Uterus (tissue), 4 donors: ENCODE results near the gene ABCB6. TPM values are rescaled to one million over a fixed set of nuclear protein-coding genes. Genes with fewer than 3 reads are reported as not detected.

Experiments used
- DNase-seq, 2 donors: peaks; one replicate each; pipeline ENCODE4 v3.0.0-alpha.2; 2019 to 2020
- H3K27ac ChIP-seq, 2 donors: fragments of 200-600 bp; sonication (generic); 1 replicate in 1 of 2; 2 replicates in 1 of 2; pipeline ENCODE4 v1.5.1; 2016 to 2018
- H3K27me3 ChIP-seq, 2 donors: fragments of 200-600 bp; sonication (generic); one replicate each; pipeline ENCODE4 v1.5.1; 2018 to 2019; ENCODE audit warnings: control low read depth in 1 of 2
- H3K36me3 ChIP-seq, 2 donors: fragments of 200-600 bp; sonication (generic); one replicate each; pipeline ENCODE4 v1.5.1; 2019; ENCODE audit warnings: control low read depth in 1 of 2
- H3K4me1 ChIP-seq, 2 donors: fragments of 200-600 bp; sonication (generic); one replicate each; pipeline ENCODE4 v1.5.1; 2018 to 2019; ENCODE audit warnings: control low read depth in 1 of 2
- H3K4me3 ChIP-seq, 2 donors: fragments of 200-600 bp; sonication (generic); 1 replicate in 1 of 2; 2 replicates in 1 of 2; pipeline ENCODE4 v1.5.1; 2018 to 2019; ENCODE audit warnings: mild to moderate bottlenecking in 1 of 2
- H3K9me3 ChIP-seq, 2 donors: fragments of 200-600 bp; sonication (generic); one replicate each; pipeline ENCODE4 v1.5.1; 2019; ENCODE audit warnings: control low read depth in 1 of 2
- POLR2A ChIP-seq, 2 donors: fragments of 450-650 bp; IDR thresholded peaks; one replicate each; pipeline ENCODE4 v1.6.1; 2016; ENCODE audit warnings: antibody characterized with exemption in 2 of 2, mild to moderate bottlenecking in 1 of 2, moderate library complexity in 1 of 2
- intact Hi-C: fragments of 100-400 bp; cut with DNase I; formaldehyde crosslinking; loops from one replicate; pipeline ENCODE4 v1.15.1; 2023; ENCODE audit warnings: low total_unique reads
- total RNA-seq, 4 donors: library from RNA; depleted of rRNA in 3 of 4; stranded (reverse); fragments of >200 nt in 3 of 4; gene quantifications; one replicate each; pipeline versions ENCODE4 v1.1.0 to v1.2.4, GENCODE V29; 2014 to 2023
- TF ChIP-seq, protein P1 (sequence below), 4 experiments: fragments of 200-600 bp in 2 of 4; fragments of 450-650 bp in 2 of 4; sonication (generic) in 2 of 4; IDR thresholded peaks; one replicate each; pipeline ENCODE4 v1.5.1; 2016 to 2019; ENCODE audit warnings: antibody characterized with exemption in 4 of 4, mild to moderate bottlenecking in 2 of 4, moderate library complexity in 1 of 4
- donor health status: DM: yes; HTN: yes; CAD: no.

The ABCB6 gene
- total RNA-seq, 4 donors from 2014 or later = 7.1 to 37.6 (median 27.7) TPM

DNA sequence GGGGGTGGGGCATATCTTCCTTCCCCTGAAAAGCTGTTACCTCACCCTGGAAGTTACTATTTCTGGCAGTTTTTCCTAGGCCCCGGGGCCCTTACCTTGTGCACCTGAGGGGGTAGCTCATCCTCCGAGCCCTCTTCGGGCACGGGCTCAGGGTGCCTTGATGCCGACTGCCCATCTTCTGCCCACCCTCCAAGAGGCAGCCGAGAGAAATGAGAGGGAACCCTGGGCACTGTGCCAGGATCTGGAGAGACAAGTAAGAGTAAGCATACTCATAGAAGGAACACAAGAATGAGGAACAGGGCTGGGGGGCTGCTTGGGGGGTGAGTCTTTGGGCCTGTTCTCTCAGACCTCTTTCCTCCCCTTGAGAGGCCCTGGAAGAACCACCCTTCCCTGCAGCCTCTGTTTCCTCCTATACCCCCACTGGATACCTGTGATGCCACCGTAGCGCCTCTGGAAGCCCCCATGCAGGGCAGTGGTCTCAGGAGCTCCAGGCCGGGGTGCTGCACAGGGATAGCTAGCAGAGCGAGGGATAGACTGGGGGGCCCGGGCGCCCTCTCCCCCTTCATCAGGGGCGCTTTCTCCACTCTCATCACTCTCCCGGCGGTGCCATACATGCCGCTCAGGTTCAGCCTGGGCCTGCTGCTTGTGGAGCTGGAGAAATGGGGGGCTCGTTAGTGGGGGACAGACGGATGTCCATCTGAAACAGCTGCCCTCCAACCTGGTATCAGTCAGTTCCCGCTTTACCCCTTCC, 2.1 kb upstream of the ABCB6 start:
- no peak for DNase-seq
- no peaks in the 10 kb centered on the region for H3K27me3 ChIP-seq
- intact Hi-C loops = no loop called here
- H3K4me1 ChIP-seq = peaks cover 0 to 11% of the 10 kb centered on the region in 2 donors
- H3K4me3 ChIP-seq = no peak overlapping the region
- no peaks in the 10 kb centered on the region for H3K36me3 ChIP-seq
- H3K9me3 ChIP-seq = no peaks in the 10 kb centered on the region
- no peak for TF ChIP-seq POLR2A (IDR thresholded peaks at IDR 0.05)
- TF ChIP-seq, protein P1, sequence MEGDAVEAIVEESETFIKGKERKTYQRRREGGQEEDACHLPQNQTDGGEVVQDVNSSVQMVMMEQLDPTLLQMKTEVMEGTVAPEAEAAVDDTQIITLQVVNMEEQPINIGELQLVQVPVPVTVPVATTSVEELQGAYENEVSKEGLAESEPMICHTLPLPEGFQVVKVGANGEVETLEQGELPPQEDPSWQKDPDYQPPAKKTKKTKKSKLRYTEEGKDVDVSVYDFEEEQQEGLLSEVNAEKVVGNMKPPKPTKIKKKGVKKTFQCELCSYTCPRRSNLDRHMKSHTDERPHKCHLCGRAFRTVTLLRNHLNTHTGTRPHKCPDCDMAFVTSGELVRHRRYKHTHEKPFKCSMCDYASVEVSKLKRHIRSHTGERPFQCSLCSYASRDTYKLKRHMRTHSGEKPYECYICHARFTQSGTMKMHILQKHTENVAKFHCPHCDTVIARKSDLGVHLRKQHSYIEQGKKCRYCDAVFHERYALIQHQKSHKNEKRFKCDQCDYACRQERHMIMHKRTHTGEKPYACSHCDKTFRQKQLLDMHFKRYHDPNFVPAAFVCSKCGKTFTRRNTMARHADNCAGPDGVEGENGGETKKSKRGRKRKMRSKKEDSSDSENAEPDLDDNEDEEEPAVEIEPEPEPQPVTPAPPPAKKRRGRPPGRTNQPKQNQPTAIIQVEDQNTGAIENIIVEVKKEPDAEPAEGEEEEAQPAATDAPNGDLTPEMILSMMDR (IDR thresholded peaks at IDR 0.05) = no peak
- H3K27ac ChIP-seq = no peak overlapping the region

DNA sequence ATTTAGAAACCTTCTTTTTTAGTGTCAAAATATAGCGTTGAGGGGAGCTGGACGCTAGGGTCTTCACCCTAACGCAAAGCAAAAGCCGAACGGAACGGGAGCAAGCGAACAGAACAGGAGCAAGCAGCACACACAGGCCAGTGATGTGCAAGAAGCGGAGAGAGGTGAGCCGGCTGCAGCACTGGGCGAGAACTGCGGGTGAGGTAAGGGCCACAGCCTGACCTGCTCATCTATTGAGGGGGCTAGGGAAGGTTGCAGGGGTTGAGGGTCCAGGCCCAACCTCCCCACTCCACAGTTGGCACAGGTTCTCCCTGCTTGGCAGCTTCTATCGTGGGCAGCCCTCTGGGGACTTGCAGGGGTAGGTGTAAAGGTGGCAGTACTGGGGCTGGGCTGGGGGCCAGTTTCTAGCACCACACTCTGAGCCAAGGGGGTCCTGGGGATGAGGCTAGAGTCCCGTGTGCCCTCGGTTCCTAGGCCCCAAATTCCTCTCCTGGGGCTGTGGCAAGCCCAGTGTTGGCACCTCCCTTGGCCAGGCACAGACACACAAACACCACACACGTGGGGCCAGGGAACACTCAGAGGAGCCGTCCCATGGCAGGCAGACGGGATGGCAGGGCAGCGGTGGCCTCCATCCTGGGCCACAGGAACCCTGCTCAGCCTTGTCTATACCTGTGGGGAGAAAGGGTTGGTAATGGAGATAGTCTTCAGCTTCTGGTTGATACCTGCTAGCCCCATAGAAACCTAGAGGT, 1.2 kb upstream of the ABCB6 start:
- no peaks in the 10 kb centered on the region for H3K36me3 ChIP-seq
- peak overlapping the region in 1 of 2 donors; percentile 61 for H3K27ac ChIP-seq
- intact Hi-C loops = loop anchor here (5.0 kb wide), 1 partner anchor 38 kb away; no protein-coding TSS in a partner anchor
- no peak for TF ChIP-seq POLR2A (IDR thresholded peaks at IDR 0.05)
- TF ChIP-seq, protein P1 (IDR thresholded peaks at IDR 0.05) = no peak
- DNase-seq = no peak
- H3K27me3 ChIP-seq = no peaks in the 10 kb centered on the region
- no peak overlapping the region for H3K4me3 ChIP-seq
- no peaks in the 10 kb centered on the region for H3K9me3 ChIP-seq
- peaks cover 0 to 11% of the 10 kb centered on the region in 2 donors for H3K4me1 ChIP-seq

DNA sequence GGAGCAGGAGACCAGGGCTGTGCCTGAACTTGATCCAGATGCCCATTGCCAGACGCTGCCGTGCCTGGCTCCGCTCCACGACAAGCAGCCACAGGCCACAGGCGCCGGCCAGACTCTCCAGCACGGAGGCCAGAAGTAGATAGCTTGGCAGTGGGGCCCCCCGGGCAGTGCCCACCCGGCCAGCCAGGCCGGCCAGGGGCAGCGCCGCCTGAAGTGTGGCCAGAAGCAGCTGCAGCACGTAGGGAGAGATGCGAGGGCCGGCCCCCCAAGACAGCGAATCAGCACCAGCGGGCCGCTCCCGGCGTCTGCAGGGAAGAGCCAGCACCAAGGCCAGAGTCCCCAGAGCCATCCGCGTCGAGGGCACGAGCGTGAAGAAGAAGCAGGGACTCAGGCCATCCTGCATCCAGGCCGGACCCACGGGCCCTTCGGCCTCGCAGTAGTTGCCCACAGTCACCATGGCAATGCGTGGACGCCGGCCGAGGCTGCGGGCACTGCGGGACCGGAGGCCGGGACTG, 484 bp downstream of the ABCB6 start:
- peak overlapping the region; percentile 29 to 43 for H3K4me3 ChIP-seq
- H3K36me3 ChIP-seq = no peaks in the 10 kb centered on the region
- H3K27ac ChIP-seq = peak overlapping the region; percentile 61 to 82
- no peaks in the 10 kb centered on the region for H3K9me3 ChIP-seq
- peaks cover 0 to 11% of the 10 kb centered on the region in 2 donors for H3K4me1 ChIP-seq
- DNase-seq = peak; percentile 60 to 65
- no peak for TF ChIP-seq POLR2A (IDR thresholded peaks at IDR 0.05)
- TF ChIP-seq, protein P1 (IDR thresholded peaks at IDR 0.05) = no peak
- H3K27me3 ChIP-seq = no peaks in the 10 kb centered on the region
- intact Hi-C loops = loop anchor here (5.0 kb wide), 1 partner anchor 36 kb away; no protein-coding TSS in a partner anchor

DNA sequence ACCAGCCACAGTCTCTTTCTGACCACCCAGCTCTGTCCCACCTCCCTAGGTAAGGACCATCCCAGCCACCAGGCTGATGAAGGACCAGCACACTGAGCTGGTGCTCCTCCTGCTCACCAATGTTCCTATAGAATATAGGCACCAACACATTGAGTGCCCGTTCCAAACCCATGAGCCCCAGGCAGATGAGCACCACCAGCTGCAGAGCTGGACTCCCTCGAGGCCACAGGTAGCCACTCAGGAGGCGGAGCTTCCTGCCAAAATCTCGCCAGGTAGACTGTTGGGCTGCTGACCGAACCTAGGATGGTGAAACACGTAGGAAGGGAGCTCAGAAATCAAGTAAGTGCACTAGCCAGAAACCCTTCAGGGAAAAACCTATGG, 2.2 kb downstream of the ABCB6 start:
- intact Hi-C loops = loop anchor here (5.0 kb wide), 1 partner anchor 34 kb away; no protein-coding TSS in a partner anchor
- H3K36me3 ChIP-seq = no peaks in the 10 kb centered on the region
- H3K27me3 ChIP-seq = no peaks in the 10 kb centered on the region
- TF ChIP-seq POLR2A (IDR thresholded peaks at IDR 0.05) = no peak
- TF ChIP-seq, protein P1 (IDR thresholded peaks at IDR 0.05) = no peak
- H3K4me3 ChIP-seq = no peak overlapping the region
- peaks cover 0 to 11% of the 10 kb centered on the region in 2 donors for H3K4me1 ChIP-seq
- no peak for DNase-seq
- H3K27ac ChIP-seq = peak overlapping the region in 1 of 2 donors; percentile 82
- H3K9me3 ChIP-seq = no peaks in the 10 kb centered on the region
